HTERT RPE-1 (cell line): ENCODE data around the gene NELFE.
"Not testable (repeated sequence)": the region's sequence is repeated elsewhere in the genome, so short reads cannot be mapped to it uniquely, and the experiment has no call there.

Source experiments
- in situ Hi-C: fragments of 300-500 bp; cut with MboI; formaldehyde crosslinking; loops from 4 replicates; pipeline ENCODE4 v1.14.3; 2020; ENCODE audit warnings: low sequenced_read_pairs

The NELFE gene

GRCh38 chr6:31958741-31959739 is at the start of gene NELFE, which contains the start of gene SKIC2:
Gene NELFE, minus strand, starts transcription at chr6:31958971. Its CDS starts 525 bp downstream, at chr6:31958446.
Gene SKIC2, plus strand, starts transcription at chr6:31959175. Its CDS starts 18 bp downstream, at chr6:31959193.
- in situ Hi-C loops, result no loop called here

GRCh38 chr6:32008037-32008436 is 49.3 kb upstream of the NELFE start:
- in situ Hi-C loops, result not testable (repeated sequence)

- in situ Hi-C loops, result not testable (repeated sequence)
Measured at GRCh38 chr6:32007086-32007485, 48.3 kb upstream of the NELFE start.

- in situ Hi-C loops, result not testable (repeated sequence)
Measured at GRCh38 chr6:32005991-32006529, 47.3 kb upstream of the NELFE start.

GRCh38 chr6:32005538-32005880 is 46.7 kb upstream of the NELFE start:
- in situ Hi-C loops, result not testable (repeated sequence)

- in situ Hi-C loops, result not testable (repeated sequence)
Measured at GRCh38 chr6:32004864-32005537, 46.2 kb upstream of the NELFE start.

- in situ Hi-C loops, result not testable (repeated sequence)
Measured at GRCh38 chr6:32004393-32004792, 45.6 kb upstream of the NELFE start.

- in situ Hi-C loops, result not testable (repeated sequence)
Measured at GRCh38 chr6:32003301-32003700, 44.5 kb upstream of the NELFE start.

GRCh38 chr6:32002546-32003268 is 43.9 kb upstream of the NELFE start:
- in situ Hi-C loops, result not testable (repeated sequence)

- in situ Hi-C loops, result not testable (repeated sequence)
Measured at GRCh38 chr6:31996385-31996784, 37.6 kb upstream of the NELFE start.

- in situ Hi-C loops, result not testable (repeated sequence)
Measured at GRCh38 chr6:31994421-31994820, 35.6 kb upstream of the NELFE start.

GRCh38 chr6:31989363-31989762 is 30.6 kb upstream of the NELFE start:
- in situ Hi-C loops, result not testable (repeated sequence)

- in situ Hi-C loops, result not testable (repeated sequence)
Measured at GRCh38 chr6:31981744-31982143, 23.0 kb upstream of the NELFE start, which contains the start of gene C4A. Gene C4A, plus strand, starts transcription at chr6:31982057. Its CDS starts 51 bp downstream, at chr6:31982108.

GRCh38 chr6:31980998-31981397 is 22.2 kb upstream of the NELFE start:
- in situ Hi-C loops, result not testable (repeated sequence)

GRCh38 chr6:31980195-31980876 is 21.6 kb upstream of the NELFE start:
- in situ Hi-C loops, result not testable (repeated sequence)

- in situ Hi-C loops, result no loop called here
Measured at GRCh38 chr6:31979238-31979898, 20.6 kb upstream of the NELFE start.

GRCh38 chr6:31978831-31979230 is 20.1 kb upstream of the NELFE start:
- in situ Hi-C loops, result no loop called here

GRCh38 chr6:31977816-31978431 is 19.2 kb upstream of the NELFE start:
- in situ Hi-C loops, result no loop called here

- in situ Hi-C loops, result not testable (repeated sequence)
Measured at GRCh38 chr6:31976065-31976464, 17.3 kb upstream of the NELFE start.
